Hepatocyte (in vitro differentiated cells): ENCODE data around the gene OSBPL5. TPM values are rescaled to one million over a fixed set of nuclear protein-coding genes. Genes with fewer than 3 reads are reported as not detected.
"Not testable (repeated sequence)": the region's sequence is repeated elsewhere in the genome, so short reads cannot be mapped to it uniquely, and the experiment has no call there.

Experiments used
- DNase-seq: peaks from one replicate; pipeline ENCODE4 v3.0.0-alpha.2; 2016; ENCODE audit warnings: low spot score
- H2AFZ ChIP-seq: fragments of 200-600 bp; sonication (generic); 2 replicates; pipeline ENCODE4 v1.6.0; 2016; ENCODE audit warnings: antibody characterized with exemption, mild to moderate bottlenecking
- H3K27ac ChIP-seq: fragments of 200-600 bp; sonication (generic); 2 replicates; pipeline ENCODE4 v1.5.1; 2016; ENCODE audit warnings: mild to moderate bottlenecking
- H3K27me3 ChIP-seq: fragments of 200-600 bp; sonication (generic); 2 replicates; pipeline ENCODE4 v1.6.1; 2016
- H3K36me3 ChIP-seq: fragments of 200-600 bp; sonication (generic); replicated peaks from 2 replicates; pipeline ENCODE4 v1.5.1; 2016; ENCODE audit warnings: low read depth; ENCODE audit not compliant: insufficient read depth
- H3K4me1 ChIP-seq: fragments of 200-600 bp; sonication (generic); 2 replicates; pipeline ENCODE4 v1.5.1; 2016; ENCODE audit warnings: mild to moderate bottlenecking, moderate library complexity; ENCODE audit not compliant: insufficient read depth
- H3K4me2 ChIP-seq: fragments of 200-600 bp; sonication (generic); 2 replicates; pipeline ENCODE4 v1.6.0; 2016
- H3K4me3 ChIP-seq: fragments of 200-600 bp; sonication (generic); 2 replicates; pipeline ENCODE4 v1.5.1; 2016; ENCODE audit warnings: mild to moderate bottlenecking
- H3K79me2 ChIP-seq: fragments of 200-600 bp; sonication (generic); 2 replicates; pipeline ENCODE4 v1.6.0; 2017; ENCODE audit warnings: mild to moderate bottlenecking
- H3K9me2 ChIP-seq: fragments of 200-600 bp; sonication (generic); replicated peaks from 2 replicates; pipeline ENCODE4 v1.6.0; 2017; ENCODE audit warnings: mild to moderate bottlenecking; ENCODE audit not compliant: insufficient read depth
- H3K9me3 ChIP-seq: fragments of 200-600 bp; sonication (generic); 2 replicates; pipeline ENCODE4 v1.5.1; 2016; ENCODE audit warnings: low read depth, mild to moderate bottlenecking
- H4K20me1 ChIP-seq: fragments of 200-600 bp; sonication (generic); 2 replicates; pipeline ENCODE4 v1.6.0; 2016; ENCODE audit warnings: mild to moderate bottlenecking; ENCODE audit not compliant: insufficient read depth, poor library complexity, severe bottlenecking
- CTCF ChIP-seq: fragments of 200-600 bp; sonication (generic); IDR thresholded peaks from 2 replicates; pipeline ENCODE4 v1.5.1; 2016; ENCODE audit warnings: antibody characterized with exemption, mild to moderate bottlenecking; ENCODE audit not compliant: poor library complexity
- EZH2 ChIP-seq: fragments of 200-600 bp; sonication (generic); IDR thresholded peaks from 2 replicates; pipeline ENCODE4 v1.6.1; 2016; ENCODE audit warnings: antibody characterized with exemption, mild to moderate bottlenecking, borderline replicate concordance
- EZH2phosphoT487 ChIP-seq: fragments of 200-600 bp; sonication (generic); IDR thresholded peaks from one replicate; pipeline ENCODE4 v1.6.1; 2018; ENCODE audit warnings: antibody characterized with exemption, mild to moderate bottlenecking, low read depth, moderate library complexity; ENCODE audit not compliant: unreplicated experiment, severe bottlenecking
- WGBS: methylation state at CpG from one replicate; pipeline ENCODE4 v1.1.6; 2016; ENCODE audit warnings: low lambda C conversion rate; ENCODE audit errors: missing lambda C conversion rate; 5-methylcytosine and 5-hydroxymethylcytosine counted together
- polyA plus RNA-seq: library from polyadenylated mRNA; unstranded; fragments of >200 nt; fragmentation: Nextera tagmentation; extraction: Ambion mirVana; gene quantifications from 2 replicates; pipeline ENCODE4 v1.2.1, GENCODE V29; 2016
- total RNA-seq: library from RNA; depleted of rRNA; stranded (reverse); fragments of >200 nt; gene quantifications from 2 replicates; pipeline ENCODE4 v1.2.3, GENCODE V29; 2014

OSBPL5 gene
- total and polyA plus RNA-seq, 2 experiments from 2014 or later, result 9.0 to 12.5 TPM

GRCh38 chr11:3170044-3170755 is 5.1 kb upstream of the OSBPL5 start:
- Histone ChIP-seq H3K4me2 (no peak overlapping the region), H3K36me3 (no peaks in the 10 kb centered on the region)

GRCh38 chr11:3169255-3170043 is 4.3 kb upstream of the OSBPL5 start:
- no peaks in the 10 kb centered on the region for H3K36me3 ChIP-seq
- H2AFZ ChIP-seq, result no peak overlapping the region
- no peak for DNase-seq
- H3K27me3 ChIP-seq, result peaks cover 54% of the 10 kb centered on the region
- no peaks in the 10 kb centered on the region for H3K4me1 ChIP-seq
- no peaks in the 10 kb centered on the region for H3K9me2 ChIP-seq
- TF ChIP-seq EZH2, result no peak
- no peak for TF ChIP-seq EZH2phosphoT487
- TF ChIP-seq CTCF, result no peak
- no peaks in the 10 kb centered on the region for H4K20me1 ChIP-seq
- H3K4me3 ChIP-seq, result no peak overlapping the region
- no peak overlapping the region for H3K27ac ChIP-seq
- no peaks in the 10 kb centered on the region for H3K9me3 ChIP-seq
- H3K79me2 ChIP-seq, result peaks cover 2% of the 10 kb centered on the region
- H3K4me2 ChIP-seq, result peak overlapping the region; percentile 61
- 33% methylated on average over 31 of the region's 31 CpGs for WGBS

More at GRCh38 chr11:3170044-3170755, 5.1 kb upstream of the OSBPL5 start:
- Histone ChIP-seq H3K9me3 (no peaks in the 10 kb centered on the region), H3K4me3 (no peak overlapping the region), H3K9me2 (no peaks in the 10 kb centered on the region), H3K4me1 (no peaks in the 10 kb centered on the region), H2AFZ (no peak overlapping the region), H3K27me3 (peaks cover 54% of the 10 kb centered on the region), H4K20me1 (no peaks in the 10 kb centered on the region), H3K27ac (no peak overlapping the region), H3K79me2 (no peaks in the 10 kb centered on the region)
- 77% methylated on average over 18 of the region's 18 CpGs for WGBS
- TF ChIP-seq CTCF (no peak), EZH2phosphoT487 (no peak), EZH2 (no peak)
- DNase-seq, result no peak

DNA sequence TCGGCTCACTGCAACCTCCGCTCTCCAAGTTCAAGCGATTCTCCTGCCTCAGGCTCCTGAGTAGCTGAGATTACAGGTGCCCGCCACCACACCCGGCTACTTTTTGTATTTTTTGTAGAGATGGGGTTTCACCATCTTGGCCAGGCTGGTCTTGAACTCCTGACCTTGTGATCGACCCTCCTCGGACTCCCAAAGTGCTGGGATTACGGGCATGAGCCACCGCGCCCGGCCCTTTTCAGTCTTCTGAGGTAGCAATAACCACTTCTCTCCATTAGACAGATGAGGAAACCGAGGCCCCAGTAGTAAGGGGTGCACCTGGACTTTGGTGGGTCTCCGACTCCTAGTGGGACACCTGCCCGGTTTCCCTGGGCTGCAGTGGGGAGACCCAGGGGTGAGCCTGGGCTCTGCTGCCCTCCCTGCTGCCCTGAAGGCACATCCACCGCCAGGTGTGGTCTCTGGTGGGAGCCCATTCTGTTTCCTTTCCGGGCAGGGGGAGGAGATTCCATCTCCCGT is 3.7 kb upstream of the OSBPL5 start:
- WGBS, result 86% methylated on average over 16 of the region's 17 CpGs
- DNase-seq, H3K79me2 ChIP-seq, H3K36me3 ChIP-seq, H2AFZ ChIP-seq, H3K4me3 ChIP-seq, H4K20me1 ChIP-seq, H3K9me2 ChIP-seq, H3K9me3 ChIP-seq, H3K27ac ChIP-seq, H3K4me1 ChIP-seq: not testable (repeated sequence)
- H3K4me2 ChIP-seq, result peak overlapping the region; percentile 61
- peaks cover 54% of the 10 kb centered on the region for H3K27me3 ChIP-seq
